KOPT-K1 (cell line): Measurements from ENCODE around the gene COL9A3.
A peak's percentile ranks its signal among the peaks of the same experiment; 100 is the strongest.

Experiments
- H3K27ac ChIP-seq: fragments of 200-600 bp; sonication (generic); 2 replicates; pipeline ENCODE4 v1.5.1; 2016; ENCODE audit warnings: antibody characterized with exemption, mild to moderate bottlenecking, low read depth, low read length; ENCODE audit not compliant: poor library complexity, severe bottlenecking
- H3K36me3 ChIP-seq: fragments of 200-600 bp; sonication (generic); 2 replicates; pipeline ENCODE4 v1.5.1; 2017; ENCODE audit warnings: antibody characterized with exemption, mild to moderate bottlenecking, low read length, moderate library complexity; ENCODE audit not compliant: insufficient read depth
- H3K9me3 ChIP-seq: fragments of 200-600 bp; sonication (generic); 2 replicates; pipeline ENCODE4 v1.5.1; 2017; ENCODE audit warnings: antibody characterized with exemption, low read length, mild to moderate bottlenecking; ENCODE audit not compliant: insufficient read depth, poor library complexity, severe bottlenecking

The COL9A3 gene

DNA sequence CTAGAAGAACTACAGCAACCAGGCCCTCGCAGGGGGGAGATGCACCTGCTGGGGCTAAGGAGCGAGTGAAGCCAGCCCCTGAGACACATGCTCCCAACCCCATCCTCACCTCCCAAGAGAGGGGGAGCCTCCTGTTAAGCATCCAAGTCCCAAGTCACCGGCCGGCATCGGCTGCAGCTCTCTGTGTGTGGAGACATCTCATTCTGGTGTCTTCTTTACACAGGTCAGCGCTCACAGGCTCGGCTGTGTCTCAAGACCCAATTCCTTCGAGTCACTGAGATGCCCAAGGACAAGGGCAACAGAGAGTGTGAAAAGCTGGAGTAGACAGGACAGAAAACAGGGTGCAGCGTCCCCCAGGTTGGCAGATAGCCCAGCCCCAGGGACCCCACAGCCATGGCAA, 41.6 kb upstream of the COL9A3 start:
- peak overlapping the region; percentile 98 for H3K27ac ChIP-seq
- no peaks in the 10 kb centered on the region for H3K36me3 ChIP-seq
- no peaks in the 10 kb centered on the region for H3K9me3 ChIP-seq

DNA sequence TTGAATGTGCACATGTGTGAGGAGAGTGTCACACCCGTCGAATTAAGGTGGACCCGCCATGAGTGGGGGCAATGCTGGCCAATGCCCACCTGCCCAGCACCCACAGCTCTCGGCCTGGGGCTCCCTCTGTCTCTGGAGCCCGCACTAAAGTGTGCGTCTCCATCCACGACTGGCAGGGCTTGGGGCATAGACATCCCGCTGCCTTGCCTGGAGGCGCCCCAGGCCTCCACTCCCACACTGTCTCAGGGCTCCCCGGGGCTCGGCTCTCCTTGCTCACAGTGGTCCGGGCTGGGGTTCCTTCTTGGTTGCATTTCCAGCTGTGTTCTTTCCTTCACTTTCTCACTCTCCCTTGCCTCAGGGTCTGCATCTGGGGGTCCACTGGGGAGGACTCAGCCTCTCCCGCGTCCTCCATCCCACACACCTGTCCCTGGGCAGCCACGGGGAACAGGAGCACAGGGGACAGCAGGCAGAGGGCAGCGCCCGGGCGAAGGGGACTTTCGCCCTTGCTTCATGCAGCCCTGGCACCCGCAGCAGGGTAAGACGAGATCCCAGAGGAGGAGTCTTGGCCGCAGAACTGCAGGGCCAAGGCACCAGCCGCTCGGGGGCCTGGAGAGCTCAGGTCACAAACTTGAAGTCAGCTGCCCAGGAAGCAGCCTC, 40.7 kb upstream of the COL9A3 start:
- H3K36me3 ChIP-seq, result no peaks in the 10 kb centered on the region
- H3K27ac ChIP-seq, result peak overlapping the region; percentile 98
- no peaks in the 10 kb centered on the region for H3K9me3 ChIP-seq

DNA sequence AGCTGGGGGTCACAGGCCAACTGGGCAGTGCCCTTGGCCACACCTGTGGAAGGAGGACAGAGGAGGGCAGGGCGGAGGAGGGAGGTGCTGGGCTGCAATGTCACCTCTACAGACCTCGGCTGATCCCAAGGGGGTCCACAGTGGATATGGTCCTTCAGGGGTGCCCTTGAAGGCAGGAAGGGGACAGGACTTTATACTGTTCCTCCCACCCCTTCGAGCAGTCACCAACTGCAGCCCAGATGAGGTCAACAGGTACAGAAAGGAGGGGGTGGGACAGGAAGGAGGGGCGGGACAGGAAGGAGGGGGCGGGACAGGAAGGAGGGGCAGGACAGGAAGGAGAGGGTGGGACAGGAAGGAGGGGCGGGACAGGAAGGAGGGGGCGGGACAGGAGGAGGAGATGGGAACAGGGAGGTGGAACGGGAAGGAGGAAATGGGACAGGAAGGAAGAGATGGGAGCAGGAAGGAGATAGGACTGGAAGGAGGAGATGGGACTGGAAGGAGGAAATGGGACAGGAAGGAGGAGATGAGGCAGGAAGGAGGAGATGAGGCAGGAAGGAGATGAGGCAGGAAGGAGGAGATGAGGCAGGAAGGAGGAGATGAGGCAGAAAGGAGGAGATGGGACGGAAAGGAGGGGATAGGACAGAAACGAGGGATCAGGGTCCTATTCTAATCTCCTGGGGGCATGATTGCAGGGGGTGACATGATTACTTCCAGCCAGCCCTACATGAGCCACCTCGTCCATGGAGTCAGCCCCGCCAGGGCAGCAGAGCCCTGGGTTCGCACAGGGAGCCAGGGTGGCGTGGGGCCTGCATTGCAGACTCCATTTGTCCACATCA, 39.9 kb upstream of the COL9A3 start:
- Histone ChIP-seq H3K36me3 (no peaks in the 10 kb centered on the region), H3K9me3 (no peaks in the 10 kb centered on the region), H3K27ac (peak overlapping the region; percentile 98)

DNA sequence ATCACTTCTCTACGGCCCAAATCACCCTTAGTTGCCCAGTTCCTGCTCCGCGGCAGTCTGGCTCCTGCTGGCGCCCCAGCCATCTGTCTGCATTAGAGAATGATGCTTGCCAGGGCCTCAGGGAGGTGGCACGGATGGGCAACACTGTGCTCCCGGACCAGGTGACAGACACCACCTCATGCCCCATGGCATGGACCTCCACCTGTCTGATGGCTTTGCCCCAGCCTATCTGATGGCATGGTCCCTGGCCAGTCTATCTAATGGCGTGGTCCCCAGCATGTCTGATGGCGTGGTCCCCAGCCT, 39.4 kb upstream of the COL9A3 start:
- peak overlapping the region; percentile 98 for H3K27ac ChIP-seq
- H3K9me3 ChIP-seq, result no peaks in the 10 kb centered on the region
- H3K36me3 ChIP-seq, result no peaks in the 10 kb centered on the region

DNA sequence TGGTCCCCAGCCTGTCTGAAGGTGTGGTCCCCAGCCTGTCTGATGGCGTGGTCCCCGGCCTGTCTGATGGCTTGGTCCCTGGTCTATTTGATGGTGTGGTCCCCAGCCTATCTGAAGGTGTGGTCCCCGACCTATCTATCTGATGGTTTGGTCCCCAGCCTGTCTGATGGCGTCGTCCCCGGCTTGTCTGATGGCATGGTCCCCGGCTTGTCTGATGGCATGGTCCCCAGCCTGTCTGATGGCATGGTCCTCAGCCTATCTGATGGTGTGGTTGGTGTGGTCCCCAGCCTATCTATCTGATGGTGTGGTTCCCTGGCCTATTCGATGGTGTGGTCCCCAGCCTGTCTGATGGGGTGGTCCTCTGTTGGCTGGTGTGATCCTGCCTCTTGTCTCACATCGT, 38.8 kb upstream of the COL9A3 start:
- Histone ChIP-seq H3K36me3 (no peaks in the 10 kb centered on the region), H3K27ac (peak overlapping the region; percentile 98), H3K9me3 (no peaks in the 10 kb centered on the region)

DNA sequence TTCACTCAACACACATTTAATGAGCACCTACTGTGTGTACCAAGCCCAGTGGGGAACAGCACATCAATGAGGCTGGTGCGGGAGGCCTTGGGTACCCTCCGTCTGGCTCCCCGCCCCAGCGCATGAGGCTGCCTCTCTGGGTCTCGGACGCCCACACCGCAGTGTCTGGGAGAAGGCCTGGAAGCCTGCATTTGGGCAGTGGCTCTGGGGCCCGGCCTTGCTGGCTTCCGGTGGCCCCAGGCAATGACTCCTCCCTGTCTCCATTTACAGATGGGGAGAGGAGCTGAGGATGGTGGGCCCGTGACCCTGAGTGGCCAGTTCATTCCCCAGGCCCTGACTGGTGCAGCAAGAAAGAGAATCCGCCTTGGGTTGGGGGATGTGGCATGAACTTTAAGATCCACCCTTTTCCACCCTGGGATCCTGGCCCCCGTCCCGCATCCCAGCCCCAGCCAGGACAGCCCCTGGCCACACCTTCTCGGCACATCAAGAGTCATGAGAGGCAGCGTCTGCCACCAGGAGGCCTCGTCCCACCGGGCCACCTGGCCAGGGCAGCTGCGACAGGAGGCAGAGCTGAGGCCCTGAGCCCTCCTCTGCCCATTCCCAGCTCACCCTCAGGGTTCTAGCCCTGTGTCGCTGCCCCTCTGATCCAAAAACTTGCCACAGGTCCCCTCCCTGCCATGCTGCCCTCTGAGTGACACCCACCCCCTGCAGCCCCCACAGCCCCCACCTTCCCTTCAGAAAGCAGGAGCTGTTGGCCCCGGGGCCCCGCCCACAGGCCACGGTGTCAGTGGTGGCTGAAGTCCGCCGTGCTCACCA, 38.0 kb upstream of the COL9A3 start:
- Histone ChIP-seq H3K27ac (peak overlapping the region; percentile 36), H3K36me3 (no peaks in the 10 kb centered on the region), H3K9me3 (no peaks in the 10 kb centered on the region)

DNA sequence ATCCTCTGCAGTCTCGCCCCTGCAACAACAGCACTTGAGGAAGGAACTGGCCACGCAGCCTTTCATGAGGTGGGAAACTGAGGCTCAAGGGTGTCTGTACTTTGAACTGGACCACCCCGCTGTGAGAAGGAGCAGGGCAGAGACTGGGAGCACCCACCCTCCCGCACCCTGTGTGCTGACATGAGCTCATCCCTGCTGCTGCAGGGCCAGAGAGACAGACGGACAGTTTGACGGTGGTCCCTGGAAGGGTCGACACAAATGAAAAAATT, 37.5 kb upstream of the COL9A3 start:
- H3K27ac ChIP-seq, result no peak overlapping the region
- no peaks in the 10 kb centered on the region for H3K36me3 ChIP-seq
- no peaks in the 10 kb centered on the region for H3K9me3 ChIP-seq

DNA sequence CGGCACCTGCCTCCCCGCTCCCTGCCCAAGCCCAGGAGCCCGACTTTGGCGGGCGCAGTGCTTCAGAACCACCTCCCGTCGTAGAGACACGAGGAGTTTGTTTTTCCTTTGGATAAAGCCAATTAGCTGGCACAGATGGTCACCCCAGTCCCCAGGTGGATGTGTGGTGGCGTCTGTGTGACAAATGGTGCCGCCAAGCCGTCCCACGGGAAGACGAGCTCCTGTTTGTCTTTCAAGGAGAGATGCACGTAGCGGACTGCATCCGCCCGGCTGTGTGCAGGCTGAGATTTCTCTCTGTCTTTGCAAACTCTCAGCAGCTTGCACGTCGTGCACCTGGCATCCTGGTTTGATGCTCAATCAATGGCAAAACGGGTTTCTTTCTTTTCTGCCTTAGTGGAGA, 36.6 kb upstream of the COL9A3 start:
- Histone ChIP-seq H3K9me3 (no peaks in the 10 kb centered on the region), H3K27ac (no peak overlapping the region)

DNA sequence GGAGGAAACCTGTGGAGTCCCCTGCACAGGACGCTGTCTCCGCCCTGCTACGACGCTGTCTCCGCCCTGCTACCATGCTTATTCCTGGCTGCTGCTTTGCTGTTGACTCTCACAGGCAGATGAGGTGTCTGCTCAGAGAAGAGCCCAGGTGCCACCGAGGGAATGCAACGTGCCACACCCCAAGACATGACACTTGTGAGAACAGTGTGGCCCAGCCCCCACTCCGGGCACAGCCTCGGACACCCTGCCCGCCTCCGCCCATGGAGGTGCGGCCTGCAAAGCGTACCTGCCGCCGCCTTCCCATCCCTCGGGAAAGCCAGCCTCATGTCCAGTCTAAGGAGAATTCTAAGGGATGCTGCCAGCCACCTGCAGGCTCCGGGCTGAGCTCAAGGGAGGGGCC, 36.2 kb upstream of the COL9A3 start:
- H3K9me3 ChIP-seq, result no peaks in the 10 kb centered on the region
- H3K27ac ChIP-seq, result no peak overlapping the region
- no peaks in the 10 kb centered on the region for H3K36me3 ChIP-seq

More for the DNA sequence above, 36.6 kb upstream of the COL9A3 start:
- H3K36me3 ChIP-seq, result no peaks in the 10 kb centered on the region

DNA sequence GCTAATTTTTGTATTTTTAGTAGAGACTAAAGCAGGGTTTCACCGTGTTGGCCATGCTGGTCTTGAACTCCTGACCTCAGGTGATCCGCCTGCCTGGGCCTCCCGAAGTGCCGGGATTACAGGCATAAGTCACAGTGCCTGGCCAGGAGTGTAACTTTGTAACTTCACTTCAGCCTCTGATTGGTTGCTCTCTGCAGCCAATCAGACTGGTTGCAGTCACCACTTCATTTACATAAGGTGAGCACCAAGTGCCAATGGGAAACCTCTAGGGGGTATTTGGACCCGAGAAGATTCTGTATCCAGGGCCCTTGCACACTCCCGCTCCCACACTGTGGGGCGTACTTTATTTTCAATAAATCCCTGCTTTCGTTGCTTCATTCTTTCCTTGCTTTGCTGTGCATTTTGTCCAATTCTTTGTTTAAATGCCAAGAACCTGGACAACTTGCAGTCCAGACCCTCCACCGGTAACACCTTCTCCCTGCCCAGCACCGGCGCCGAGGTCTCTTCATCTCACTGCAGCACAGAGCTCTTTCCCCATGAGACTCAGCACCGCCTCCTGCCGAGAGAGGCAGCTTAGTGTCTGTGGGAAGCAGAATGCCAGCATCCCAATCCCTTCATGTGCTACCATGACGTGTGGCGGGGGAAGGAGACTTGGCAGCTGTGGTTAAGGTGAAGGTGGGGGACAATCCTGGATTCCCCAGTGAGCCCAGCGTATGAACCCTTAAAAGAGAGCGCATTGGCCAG, 34.5 kb upstream of the COL9A3 start:
- Histone ChIP-seq H3K36me3 (no peaks in the 10 kb centered on the region), H3K9me3 (no peaks in the 10 kb centered on the region), H3K27ac (peak overlapping the region; percentile 18)

DNA sequence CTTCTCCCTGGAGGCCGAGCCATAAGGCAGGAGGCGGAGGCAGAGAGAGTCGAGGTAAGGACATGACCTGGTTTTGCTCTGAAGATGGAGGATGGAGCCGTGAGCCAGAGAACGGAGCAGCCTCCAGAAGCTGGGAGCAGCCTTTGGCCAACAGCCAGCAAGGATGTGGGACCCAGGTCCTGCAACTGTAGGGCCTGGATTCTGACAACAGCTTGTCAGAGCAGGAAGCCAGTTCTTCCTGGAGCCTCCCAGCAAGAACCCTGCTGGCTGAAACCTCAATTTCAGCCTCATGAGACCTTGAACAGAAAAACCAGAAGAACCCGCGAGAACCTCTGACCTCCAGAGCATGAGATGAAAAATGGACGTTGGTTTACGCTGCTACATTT, 34.0 kb upstream of the COL9A3 start:
- H3K9me3 ChIP-seq, result no peaks in the 10 kb centered on the region
- H3K36me3 ChIP-seq, result no peaks in the 10 kb centered on the region
- H3K27ac ChIP-seq, result peak overlapping the region; percentile 18

DNA sequence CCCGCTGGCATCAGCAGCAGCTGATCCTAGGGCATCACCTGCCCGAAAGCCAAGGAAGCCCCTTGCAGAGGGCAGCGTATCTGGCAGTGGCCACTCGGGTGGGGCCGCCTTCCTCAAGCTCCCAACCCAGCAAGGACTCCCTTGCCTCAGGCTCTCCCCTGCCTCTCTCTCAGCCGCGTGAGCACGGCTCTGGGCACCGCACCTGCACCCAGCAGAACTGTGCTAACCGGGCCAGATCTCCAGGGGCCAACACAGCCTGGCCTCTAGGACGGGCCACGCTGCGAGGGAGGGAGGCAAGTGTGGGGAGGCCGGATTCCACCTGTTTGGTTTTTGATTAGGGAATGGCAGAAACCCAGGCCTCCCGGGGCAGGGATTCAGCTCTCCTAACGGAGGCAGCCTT, 32.4 kb upstream of the COL9A3 start:
- Histone ChIP-seq H3K9me3 (no peaks in the 10 kb centered on the region), H3K27ac (no peak overlapping the region), H3K36me3 (no peaks in the 10 kb centered on the region)

DNA sequence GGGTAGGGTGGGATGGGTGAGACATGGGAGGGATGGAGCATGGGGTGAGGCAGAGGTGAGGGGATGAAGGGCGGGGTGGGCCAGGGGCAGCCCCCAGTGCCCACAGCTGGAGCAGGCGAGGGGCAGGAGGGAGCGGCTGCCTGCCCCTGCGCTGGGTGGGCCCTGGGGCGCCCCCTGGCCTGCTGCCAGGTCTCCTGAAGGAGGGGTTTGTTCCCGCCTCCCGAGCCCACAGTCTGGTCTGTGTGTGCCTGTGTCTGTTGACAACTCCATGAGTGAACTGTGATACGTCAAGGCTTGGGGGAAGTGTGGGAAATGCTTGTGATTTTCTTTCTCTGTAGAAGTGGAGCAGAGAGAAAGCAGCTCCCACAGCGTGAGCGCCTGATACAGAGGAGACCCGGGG, 31.5 kb upstream of the COL9A3 start:
- Histone ChIP-seq H3K36me3 (no peaks in the 10 kb centered on the region), H3K9me3 (no peaks in the 10 kb centered on the region), H3K27ac (no peak overlapping the region)

DNA sequence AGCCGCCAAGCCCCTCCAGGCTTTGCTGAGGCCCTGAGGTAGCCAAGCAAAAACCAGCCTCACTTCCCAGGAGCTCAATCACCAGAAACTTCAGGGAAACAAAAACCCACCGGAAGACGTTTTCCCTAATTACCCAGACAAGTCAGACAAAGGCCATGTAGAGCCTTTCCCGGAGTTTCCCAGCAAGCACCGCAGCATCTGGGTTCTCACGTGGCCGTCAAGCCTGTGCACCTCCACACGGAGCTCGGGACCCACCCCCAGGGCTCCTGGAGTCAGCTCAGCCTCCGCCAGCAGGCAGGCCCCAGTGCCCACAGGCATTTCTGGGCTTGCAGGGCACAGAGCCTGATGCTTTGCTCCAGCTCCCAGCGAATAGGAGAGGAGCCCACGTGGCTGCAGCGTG, 30.7 kb upstream of the COL9A3 start:
- Histone ChIP-seq H3K9me3 (no peaks in the 10 kb centered on the region), H3K27ac (no peak overlapping the region), H3K36me3 (no peaks in the 10 kb centered on the region)

DNA sequence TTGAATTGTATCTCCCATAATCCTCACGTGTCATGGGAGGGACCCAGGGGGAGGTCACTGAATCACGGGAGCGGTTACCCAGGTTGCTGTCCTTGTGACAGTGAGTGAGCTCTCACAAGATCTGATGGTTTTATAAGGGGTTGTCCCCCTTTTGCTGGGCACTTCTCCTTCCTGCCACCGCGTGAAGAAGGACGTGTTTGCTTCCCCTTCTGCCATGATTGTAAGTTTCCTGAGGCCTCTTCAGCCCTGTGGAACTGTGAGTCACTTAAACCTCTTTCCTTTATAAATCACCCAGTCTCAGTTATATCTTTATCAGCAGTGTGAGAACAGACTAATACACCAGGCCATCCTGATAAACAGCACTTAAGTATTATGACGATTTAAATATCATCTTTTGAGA, 29.5 kb upstream of the COL9A3 start:
- Histone ChIP-seq H3K9me3 (no peaks in the 10 kb centered on the region), H3K36me3 (no peaks in the 10 kb centered on the region), H3K27ac (no peak overlapping the region)
